GM23338 (cell line): ENCODE data around the gene COPE. TPM values are rescaled to one million over a fixed set of nuclear protein-coding genes. Genes with fewer than 3 reads are reported as not detected.
A peak's percentile ranks its signal among the peaks of the same experiment; 100 is the strongest.

Experiments
- ATAC-seq: fragments of 200-7000 bp; cut with Tn5 transposase; 3 replicates; pipeline ENCODE4 v1.9.1; 2020
- DNase-seq: peaks from one replicate; pipeline ENCODE4 v3.0.0-alpha.2; 2015; ENCODE audit warnings: low spot score
- H2AFZ ChIP-seq: fragments of 200-600 bp; sonication (generic); 2 replicates; pipeline ENCODE4 v1.8.0; 2016; ENCODE audit warnings: antibody characterized with exemption, mild to moderate bottlenecking, moderate library complexity
- H3F3A ChIP-seq: fragments of 200-600 bp; sonication (generic); replicated peaks from 2 replicates; pipeline ENCODE4 v1.8.0; 2017; ENCODE audit warnings: antibody characterized with exemption, mixed run types, low read depth
- H3K27ac ChIP-seq: fragments of 200-600 bp; sonication (generic); 2 replicates; pipeline ENCODE4 v1.6.1; 2016; ENCODE audit warnings: low read depth
- H3K27me3 ChIP-seq: fragments of 200-600 bp; sonication (generic); 2 replicates; pipeline ENCODE4 v1.8.0; 2016; ENCODE audit warnings: mild to moderate bottlenecking, mixed run types, moderate library complexity; ENCODE audit not compliant: insufficient read depth
- H3K36me3 ChIP-seq: fragments of 200-600 bp; sonication (generic); 2 replicates; pipeline ENCODE4 v1.8.0; 2016; ENCODE audit warnings: mild to moderate bottlenecking; ENCODE audit not compliant: insufficient read depth
- H3K4me1 ChIP-seq: fragments of 200-600 bp; sonication (generic); 2 replicates; pipeline ENCODE4 v1.8.0; 2016; ENCODE audit warnings: mild to moderate bottlenecking, moderate library complexity; ENCODE audit not compliant: insufficient read depth
- H3K4me2 ChIP-seq: fragments of 200-600 bp; sonication (generic); 2 replicates; pipeline ENCODE4 v1.7.1; 2017; ENCODE audit warnings: mixed run types
- H3K4me3 ChIP-seq: fragments of 200-600 bp; sonication (generic); 2 replicates; pipeline ENCODE4 v1.6.1; 2016; ENCODE audit warnings: mixed run types
- H3K79me2 ChIP-seq: fragments of 200-600 bp; sonication (generic); replicated peaks from 2 replicates; pipeline ENCODE4 v1.8.0; 2017; ENCODE audit warnings: mild to moderate bottlenecking; ENCODE audit not compliant: insufficient read depth
- H3K9me2 ChIP-seq: fragments of 200-600 bp; sonication (generic); 2 replicates; pipeline ENCODE4 v1.8.0; 2017; ENCODE audit not compliant: insufficient read depth
- H4K20me1 ChIP-seq: fragments of 200-600 bp; sonication (generic); replicated peaks from 2 replicates; pipeline ENCODE4 v1.8.0; 2017; ENCODE audit warnings: mild to moderate bottlenecking; ENCODE audit not compliant: insufficient read depth
- H3K27ac Mint-ChIP-seq: 2 replicates; pipeline ENCODE4 v1.8.0; 2020; ENCODE audit warnings: inconsistent platforms, mild to moderate bottlenecking, moderate library complexity, mixed read lengths
- H3K27me3 Mint-ChIP-seq: 3 replicates; pipeline ENCODE4 v1.8.0; 2022; ENCODE audit warnings: low read depth, mild to moderate bottlenecking, moderate library complexity, mixed read lengths, inconsistent platforms; ENCODE audit not compliant: insufficient read depth, poor library complexity
- H3K36me3 Mint-ChIP-seq: 3 replicates; pipeline ENCODE4 v1.8.0; 2021; ENCODE audit warnings: low read depth, mild to moderate bottlenecking, inconsistent platforms, moderate library complexity, mixed read lengths
- H3K4me1 Mint-ChIP-seq: 3 replicates; pipeline ENCODE4 v1.8.0; 2020; ENCODE audit warnings: mild to moderate bottlenecking, inconsistent platforms, mixed read lengths
- H3K4me3 Mint-ChIP-seq: 3 replicates; pipeline ENCODE4 v1.8.0; 2021; ENCODE audit warnings: moderate library complexity, mild to moderate bottlenecking, inconsistent platforms, mixed read lengths
- H3K9me3 Mint-ChIP-seq: 3 replicates; pipeline ENCODE4 v1.8.0; 2020; ENCODE audit warnings: moderate library complexity, mild to moderate bottlenecking, inconsistent platforms, mixed read lengths
- CREB1 ChIP-seq: fragments of 250-450 bp; sonication (Bioruptor Pico); IDR thresholded peaks from 2 replicates; pipeline ENCODE4 v1.5.0; 2020; ENCODE audit warnings: low read depth, mild to moderate bottlenecking, moderate library complexity
- EZH2 ChIP-seq: fragments of 200-600 bp; sonication (generic); IDR thresholded peaks from one replicate; pipeline ENCODE4 v1.8.0; 2017; ENCODE audit warnings: antibody characterized with exemption, mild to moderate bottlenecking, low read depth; ENCODE audit not compliant: unreplicated experiment
- JUNB ChIP-seq: IDR thresholded peaks from one replicate; pipeline ENCODE4 v1.6.1; 2016; ENCODE audit warnings: antibody characterized with exemption; ENCODE audit not compliant: unreplicated experiment
- ZNF331 ChIP-seq: fragments of 250-450 bp; sonication (Bioruptor Pico); IDR thresholded peaks from 2 replicates; pipeline ENCODE4 v1.5.0; 2020; ENCODE audit warnings: low read depth, mild to moderate bottlenecking, moderate library complexity
- polyA plus RNA-seq: library from polyadenylated mRNA; unstranded; fragments of >200 nt; fragmentation: Nextera tagmentation; extraction: Ambion mirVana; gene quantifications from 2 replicates; pipeline ENCODE4 v1.2.1, GENCODE V29; 2016
- total RNA-seq: library from RNA; depleted of rRNA; stranded (reverse); fragments of >200 nt; shearing (Covaris generic); gene quantifications from 2 replicates; pipeline ENCODE4 v1.2.3, GENCODE V29; 2014
- TF ChIP-seq, protein P1 (sequence below): fragments of 250-450 bp; sonication (Bioruptor Pico); IDR thresholded peaks from 2 replicates; pipeline ENCODE4 v1.5.0; 2020; ENCODE audit warnings: mild to moderate bottlenecking, moderate library complexity
- TF ChIP-seq, protein P2 (sequence below), 2 experiments: fragments of 200-600 bp in 1 of 2; sonication (generic) in 1 of 2; conservative IDR thresholded peaks; 2 replicates each; pipeline versions ENCODE4 v1.5.1 to v1.6.1; 2016 to 2017; ENCODE audit warnings: antibody characterized with exemption in 2 of 2, low read depth in 2 of 2, mild to moderate bottlenecking in 2 of 2, moderate library complexity in 1 of 2

Gene COPE
- total and polyA plus RNA-seq, 2 experiments from 2014 or later, result 263 TPM

DNA sequence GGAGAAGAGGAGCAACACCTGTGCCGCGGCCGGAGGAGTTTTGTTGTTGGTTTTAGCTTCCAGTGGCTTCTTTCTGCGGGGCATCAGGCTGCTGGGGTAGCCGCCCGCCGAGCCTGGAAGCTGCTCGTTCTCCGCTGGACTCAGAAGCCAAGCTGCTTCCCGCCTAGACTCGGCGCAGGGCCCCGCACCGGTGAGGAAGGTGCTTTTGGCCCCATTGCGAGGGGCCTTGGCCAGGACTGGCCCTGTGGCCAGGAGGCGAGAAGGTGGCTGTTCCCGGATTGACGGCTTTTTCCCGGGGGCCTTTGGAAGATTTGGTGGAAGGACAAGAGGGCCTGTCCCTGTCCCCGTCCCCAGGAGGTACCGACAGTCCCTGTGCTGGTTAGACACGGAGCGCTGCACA, 52.0 kb downstream of the COPE start (continued):
- TF ChIP-seq, protein P1, sequence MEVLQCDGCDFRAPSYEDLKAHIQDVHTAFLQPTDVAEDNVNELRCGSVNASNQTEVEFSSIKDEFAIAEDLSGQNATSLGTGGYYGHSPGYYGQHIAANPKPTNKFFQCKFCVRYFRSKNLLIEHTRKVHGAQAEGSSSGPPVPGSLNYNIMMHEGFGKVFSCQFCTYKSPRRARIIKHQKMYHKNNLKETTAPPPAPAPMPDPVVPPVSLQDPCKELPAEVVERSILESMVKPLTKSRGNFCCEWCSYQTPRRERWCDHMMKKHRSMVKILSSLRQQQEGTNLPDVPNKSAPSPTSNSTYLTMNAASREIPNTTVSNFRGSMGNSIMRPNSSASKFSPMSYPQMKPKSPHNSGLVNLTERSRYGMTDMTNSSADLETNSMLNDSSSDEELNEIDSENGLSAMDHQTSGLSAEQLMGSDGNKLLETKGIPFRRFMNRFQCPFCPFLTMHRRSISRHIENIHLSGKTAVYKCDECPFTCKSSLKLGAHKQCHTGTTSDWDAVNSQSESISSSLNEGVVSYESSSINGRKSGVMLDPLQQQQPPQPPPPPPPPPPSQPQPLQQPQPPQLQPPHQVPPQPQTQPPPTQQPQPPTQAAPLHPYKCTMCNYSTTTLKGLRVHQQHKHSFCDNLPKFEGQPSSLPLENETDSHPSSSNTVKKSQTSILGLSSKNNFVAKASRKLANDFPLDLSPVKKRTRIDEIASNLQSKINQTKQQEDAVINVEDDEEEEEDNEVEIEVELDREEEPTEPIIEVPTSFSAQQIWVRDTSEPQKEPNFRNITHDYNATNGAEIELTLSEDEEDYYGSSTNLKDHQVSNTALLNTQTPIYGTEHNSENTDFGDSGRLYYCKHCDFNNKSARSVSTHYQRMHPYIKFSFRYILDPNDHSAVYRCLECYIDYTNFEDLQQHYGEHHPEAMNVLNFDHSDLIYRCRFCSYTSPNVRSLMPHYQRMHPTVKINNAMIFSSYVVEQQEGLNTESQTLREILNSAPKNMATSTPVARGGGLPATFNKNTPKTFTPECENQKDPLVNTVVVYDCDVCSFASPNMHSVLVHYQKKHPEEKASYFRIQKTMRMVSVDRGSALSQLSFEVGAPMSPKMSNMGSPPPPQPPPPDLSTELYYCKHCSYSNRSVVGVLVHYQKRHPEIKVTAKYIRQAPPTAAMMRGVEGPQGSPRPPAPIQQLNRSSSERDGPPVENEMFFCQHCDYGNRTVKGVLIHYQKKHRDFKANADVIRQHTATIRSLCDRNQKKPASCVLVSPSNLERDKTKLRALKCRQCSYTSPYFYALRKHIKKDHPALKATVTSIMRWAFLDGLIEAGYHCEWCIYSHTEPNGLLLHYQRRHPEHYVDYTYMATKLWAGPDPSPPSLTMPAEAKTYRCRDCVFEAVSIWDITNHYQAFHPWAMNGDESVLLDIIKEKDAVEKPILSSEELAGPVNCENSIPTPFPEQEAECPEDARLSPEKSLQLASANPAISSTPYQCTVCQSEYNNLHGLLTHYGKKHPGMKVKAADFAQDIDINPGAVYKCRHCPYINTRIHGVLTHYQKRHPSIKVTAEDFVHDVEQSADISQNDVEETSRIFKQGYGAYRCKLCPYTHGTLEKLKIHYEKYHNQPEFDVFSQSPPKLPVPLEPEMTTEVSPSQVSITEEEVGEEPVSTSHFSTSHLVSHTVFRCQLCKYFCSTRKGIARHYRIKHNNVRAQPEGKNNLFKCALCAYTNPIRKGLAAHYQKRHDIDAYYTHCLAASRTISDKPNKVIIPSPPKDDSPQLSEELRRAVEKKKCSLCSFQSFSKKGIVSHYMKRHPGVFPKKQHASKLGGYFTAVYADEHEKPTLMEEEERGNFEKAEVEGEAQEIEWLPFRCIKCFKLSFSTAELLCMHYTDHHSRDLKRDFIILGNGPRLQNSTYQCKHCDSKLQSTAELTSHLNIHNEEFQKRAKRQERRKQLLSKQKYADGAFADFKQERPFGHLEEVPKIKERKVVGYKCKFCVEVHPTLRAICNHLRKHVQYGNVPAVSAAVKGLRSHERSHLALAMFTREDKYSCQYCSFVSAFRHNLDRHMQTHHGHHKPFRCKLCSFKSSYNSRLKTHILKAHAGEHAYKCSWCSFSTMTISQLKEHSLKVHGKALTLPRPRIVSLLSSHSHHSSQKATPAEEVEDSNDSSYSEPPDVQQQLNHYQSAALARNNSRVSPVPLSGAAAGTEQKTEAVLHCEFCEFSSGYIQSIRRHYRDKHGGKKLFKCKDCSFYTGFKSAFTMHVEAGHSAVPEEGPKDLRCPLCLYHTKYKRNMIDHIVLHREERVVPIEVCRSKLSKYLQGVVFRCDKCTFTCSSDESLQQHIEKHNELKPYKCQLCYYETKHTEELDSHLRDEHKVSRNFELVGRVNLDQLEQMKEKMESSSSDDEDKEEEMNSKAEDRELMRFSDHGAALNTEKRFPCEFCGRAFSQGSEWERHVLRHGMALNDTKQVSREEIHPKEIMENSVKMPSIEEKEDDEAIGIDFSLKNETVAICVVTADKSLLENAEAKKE (CRISPR knock-in tag), result no peak
- TF ChIP-seq, protein P2, sequence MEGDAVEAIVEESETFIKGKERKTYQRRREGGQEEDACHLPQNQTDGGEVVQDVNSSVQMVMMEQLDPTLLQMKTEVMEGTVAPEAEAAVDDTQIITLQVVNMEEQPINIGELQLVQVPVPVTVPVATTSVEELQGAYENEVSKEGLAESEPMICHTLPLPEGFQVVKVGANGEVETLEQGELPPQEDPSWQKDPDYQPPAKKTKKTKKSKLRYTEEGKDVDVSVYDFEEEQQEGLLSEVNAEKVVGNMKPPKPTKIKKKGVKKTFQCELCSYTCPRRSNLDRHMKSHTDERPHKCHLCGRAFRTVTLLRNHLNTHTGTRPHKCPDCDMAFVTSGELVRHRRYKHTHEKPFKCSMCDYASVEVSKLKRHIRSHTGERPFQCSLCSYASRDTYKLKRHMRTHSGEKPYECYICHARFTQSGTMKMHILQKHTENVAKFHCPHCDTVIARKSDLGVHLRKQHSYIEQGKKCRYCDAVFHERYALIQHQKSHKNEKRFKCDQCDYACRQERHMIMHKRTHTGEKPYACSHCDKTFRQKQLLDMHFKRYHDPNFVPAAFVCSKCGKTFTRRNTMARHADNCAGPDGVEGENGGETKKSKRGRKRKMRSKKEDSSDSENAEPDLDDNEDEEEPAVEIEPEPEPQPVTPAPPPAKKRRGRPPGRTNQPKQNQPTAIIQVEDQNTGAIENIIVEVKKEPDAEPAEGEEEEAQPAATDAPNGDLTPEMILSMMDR (conservative IDR thresholded peaks at IDR 0.05; ENCODE audit: low read depth in 2 of 2), result no peak
- no peak for TF ChIP-seq JUNB
- TF ChIP-seq ZNF331 (CRISPR knock-in tag), result no peak
- TF ChIP-seq EZH2, result no peak
- no peak for TF ChIP-seq CREB1 (CRISPR knock-in tag)

DNA sequence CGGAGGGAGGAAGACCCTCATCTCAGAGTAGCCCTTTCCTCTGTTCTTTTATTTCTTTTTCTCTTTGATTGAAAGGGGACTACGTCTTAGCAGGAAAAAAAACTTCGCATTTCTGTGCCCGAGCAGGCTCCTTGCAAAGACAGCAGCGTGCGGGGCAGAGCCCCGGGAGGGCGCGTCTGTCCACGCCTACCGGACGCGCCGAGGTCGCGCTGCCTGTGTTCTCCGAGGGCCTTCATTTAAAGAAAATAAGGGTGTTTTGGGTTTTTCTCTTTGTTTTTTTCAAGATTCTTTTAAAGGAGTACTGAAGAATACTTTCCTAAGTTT, 52.4 kb downstream of the COPE start:
- Mint-ChIP-seq H3K4me1 (peaks cover 9% of the 10 kb centered on the region; the same call in 2 of the 3 replicates), H3K4me3 (no peak overlapping the region), H3K27me3 (peaks cover 20% of the 10 kb centered on the region), H3K27ac (no peak overlapping the region), H3K36me3 (peaks cover 46% of the 10 kb centered on the region), H3K9me3 (no peaks in the 10 kb centered on the region; the same call in 2 of the 3 replicates)
- no peak overlapping the region for H2AFZ ChIP-seq
- DNase-seq (no peak), ATAC-seq (no peak)
- TF ChIP-seq, protein P2 (conservative IDR thresholded peaks at IDR 0.05; ENCODE audit: low read depth in 2 of 2), result peak in 1 of 2 experiments; percentile 1; a peak in 1 of 4 replicates
- no peak for TF ChIP-seq CREB1 (CRISPR knock-in tag)
- H3K79me2 ChIP-seq, result no peaks in the 10 kb centered on the region
- H3K4me3 ChIP-seq, result no peak overlapping the region
- H3K4me1 ChIP-seq, result peaks cover 5% of the 10 kb centered on the region; the same call in 1 of the 2 replicates
- H3K36me3 ChIP-seq, result peaks cover 11% of the 10 kb centered on the region; the same call in 1 of the 2 replicates
- no peak overlapping the region for H3K4me2 ChIP-seq
- no peak overlapping the region for H3K27ac ChIP-seq
- peaks cover 12% of the 10 kb centered on the region for H4K20me1 ChIP-seq
- H3F3A ChIP-seq, result peaks cover 31% of the 10 kb centered on the region
- H3K9me2 ChIP-seq, result no peaks in the 10 kb centered on the region
- peaks cover 27% of the 10 kb centered on the region for H3K27me3 ChIP-seq
